T-helper 1 cell treated with Interleukin-12 subunit alpha and Interleukin-12 subunit beta and Interleukin-4 antibody, amounts not matched to agents 30 μg/mL and 1 μg/mL, for 36 hours (primary cell): ENCODE measurements around the gene CUX1.
A peak's percentile ranks its signal among the peaks of the same experiment; 100 is the strongest.
"Not testable (repeated sequence)": the region's sequence is repeated elsewhere in the genome, so short reads cannot be mapped to it uniquely, and the experiment has no call there.

Experiments
- H3K27ac Mint-ChIP-seq: one replicate; pipeline ENCODE4 v1.8.0; 2021; ENCODE audit warnings: mild to moderate bottlenecking, mixed read lengths
- H3K27me3 Mint-ChIP-seq: one replicate; pipeline ENCODE4 v1.8.0; 2021; ENCODE audit warnings: low read depth, mixed read lengths
- H3K36me3 Mint-ChIP-seq: one replicate; pipeline ENCODE4 v1.8.0; 2021; ENCODE audit warnings: low read depth, mixed read lengths
- H3K4me1 Mint-ChIP-seq: one replicate; pipeline ENCODE4 v1.8.0; 2021; ENCODE audit warnings: low read depth, mixed read lengths
- H3K4me3 Mint-ChIP-seq: one replicate; pipeline ENCODE4 v1.8.0; 2021; ENCODE audit warnings: mild to moderate bottlenecking, moderate library complexity, mixed read lengths
- H3K9me3 Mint-ChIP-seq: one replicate; pipeline ENCODE4 v1.8.0; 2021; ENCODE audit warnings: mixed read lengths

Gene CUX1

DNA sequence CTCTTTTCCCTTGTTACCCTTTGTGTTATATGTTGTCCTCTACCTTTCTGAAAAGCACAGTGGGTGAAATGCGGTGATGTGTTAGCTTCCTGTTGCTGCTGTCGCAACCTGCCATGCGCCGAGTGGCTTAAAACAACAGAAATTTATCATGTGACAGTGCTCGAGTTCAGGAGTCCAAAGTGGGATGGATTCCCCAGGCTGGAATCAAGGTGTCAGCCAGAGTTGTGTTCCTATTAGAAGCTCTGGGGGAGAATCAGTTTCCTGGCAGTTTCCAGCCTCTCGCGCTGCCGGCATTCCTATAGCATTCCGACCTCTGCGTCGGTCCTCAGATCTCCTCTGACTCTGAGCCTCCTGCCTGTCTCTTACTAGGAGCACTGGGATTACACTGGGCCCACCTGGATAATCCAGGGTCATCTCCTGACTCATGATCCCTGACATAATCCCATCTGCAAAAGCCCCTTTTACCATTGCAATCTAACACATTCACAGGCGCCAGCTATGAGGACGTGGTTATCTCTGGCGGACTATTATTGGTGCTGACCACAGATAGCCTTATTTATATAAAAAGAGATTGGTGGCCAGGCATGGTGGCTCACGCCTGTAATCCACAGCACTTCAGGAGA lies 207.5 kb downstream of the CUX1 start:
- H3K4me1 Mint-ChIP-seq: peaks cover 9% of the 10 kb centered on the region
- no peak overlapping the region for H3K4me3 Mint-ChIP-seq
- peak overlapping the region; percentile 28 for H3K27ac Mint-ChIP-seq
- H3K9me3 Mint-ChIP-seq: no peaks in the 10 kb centered on the region
- no peaks in the 10 kb centered on the region for H3K36me3 Mint-ChIP-seq
- H3K27me3 Mint-ChIP-seq: no peaks in the 10 kb centered on the region

DNA sequence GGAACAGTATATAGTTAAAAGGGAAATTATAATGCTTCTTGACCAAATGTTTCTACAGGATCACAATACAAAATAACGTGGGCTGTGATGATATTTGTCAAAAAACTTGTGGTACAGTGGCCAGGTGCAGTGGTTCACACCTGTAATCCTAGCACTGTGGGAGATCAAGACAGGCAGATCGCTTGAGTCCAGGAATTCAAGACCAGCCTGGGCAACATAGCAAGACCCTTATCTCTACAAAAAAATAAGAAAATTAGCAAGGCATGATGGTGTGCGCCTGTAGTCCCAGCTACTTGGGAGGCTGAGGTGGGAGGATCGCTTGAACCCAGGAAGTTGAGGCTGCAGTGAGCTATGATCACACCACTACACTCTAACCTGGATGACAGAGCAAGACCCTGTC lies 208.4 kb downstream of the CUX1 start:
- H3K9me3 Mint-ChIP-seq, H3K27me3 Mint-ChIP-seq, H3K4me1 Mint-ChIP-seq, H3K27ac Mint-ChIP-seq, H3K4me3 Mint-ChIP-seq, H3K36me3 Mint-ChIP-seq: not testable (repeated sequence)

DNA sequence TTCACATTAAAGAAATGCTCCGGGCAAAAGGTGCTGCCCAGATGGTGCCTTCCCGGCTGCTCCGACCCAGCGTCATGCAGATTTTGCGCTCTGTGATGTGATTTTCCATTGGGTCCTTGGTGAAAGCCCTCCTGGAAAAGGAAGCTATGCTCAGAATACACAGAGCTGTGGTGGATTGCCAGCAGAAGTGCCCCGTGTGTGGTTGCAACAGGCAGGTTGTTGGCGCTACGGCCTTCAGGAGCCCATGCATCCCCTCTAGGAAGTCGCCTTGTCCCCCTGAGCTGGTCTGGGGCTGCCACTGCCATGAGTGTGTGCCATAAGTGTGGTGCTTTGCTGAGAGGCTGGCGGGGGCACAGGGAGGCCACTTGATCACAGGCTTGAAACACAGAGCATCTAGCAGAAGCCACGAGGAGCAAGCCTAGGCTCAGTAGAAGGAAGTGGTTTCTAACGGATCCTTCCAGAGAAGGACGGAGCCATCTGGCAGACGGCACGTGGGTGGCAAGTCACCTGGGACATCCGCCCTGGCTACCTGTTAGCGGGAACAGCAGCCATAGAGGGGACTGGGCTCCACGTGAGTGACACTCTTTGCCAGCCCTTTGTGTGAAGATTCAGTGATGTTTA lies 210.9 kb downstream of the CUX1 start:
- no peak overlapping the region for H3K4me3 Mint-ChIP-seq
- no peaks in the 10 kb centered on the region for H3K27me3 Mint-ChIP-seq
- H3K4me1 Mint-ChIP-seq: peaks cover 9% of the 10 kb centered on the region
- H3K9me3 Mint-ChIP-seq: no peaks in the 10 kb centered on the region
- no peak overlapping the region for H3K27ac Mint-ChIP-seq
- no peaks in the 10 kb centered on the region for H3K36me3 Mint-ChIP-seq

DNA sequence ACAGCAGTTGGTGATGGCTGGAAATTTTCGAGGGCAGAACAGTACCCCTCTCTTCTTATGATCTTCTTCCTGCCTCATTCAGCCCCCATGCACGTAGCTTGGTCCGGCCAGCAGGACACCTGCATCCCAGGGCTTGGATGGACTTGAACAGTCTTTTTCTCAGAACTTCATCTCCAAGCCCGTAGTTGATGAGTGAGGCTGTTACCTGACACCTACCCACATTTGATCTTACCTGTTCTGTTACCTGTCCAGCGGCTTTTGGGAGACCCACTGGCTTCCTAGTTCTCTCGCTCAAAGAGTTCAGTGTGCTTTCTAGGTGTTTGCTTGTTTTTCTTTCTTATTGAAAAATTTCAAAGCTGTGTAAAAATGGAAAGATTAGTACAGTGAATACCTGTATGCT lies 212.2 kb downstream of the CUX1 start:
- Mint-ChIP-seq H3K4me3 (no peak overlapping the region), H3K9me3 (no peaks in the 10 kb centered on the region), H3K36me3 (no peaks in the 10 kb centered on the region), H3K4me1 (peaks cover 9% of the 10 kb centered on the region), H3K27ac (no peak overlapping the region), H3K27me3 (no peaks in the 10 kb centered on the region)

DNA sequence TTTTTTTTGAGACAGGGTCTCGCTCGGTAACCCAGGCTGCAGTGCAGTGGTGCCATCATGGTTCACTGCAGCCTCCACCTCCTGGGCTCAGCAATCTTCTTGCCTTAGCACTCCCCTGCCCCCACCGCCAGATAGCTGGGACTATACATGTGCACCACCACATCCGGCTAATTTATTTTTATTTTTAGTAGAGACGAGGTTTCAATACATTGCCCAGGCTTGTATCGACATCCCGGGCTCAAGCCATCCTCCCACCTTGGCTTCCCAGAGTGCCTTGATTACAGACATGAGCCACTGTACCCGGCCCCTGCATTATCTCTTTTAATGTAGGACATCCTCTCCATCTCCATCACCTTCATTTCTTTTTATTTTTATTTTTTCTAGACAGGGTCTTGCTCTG lies 213.3 kb downstream of the CUX1 start:
- no peak overlapping the region for H3K27ac Mint-ChIP-seq
- H3K4me1 Mint-ChIP-seq: peaks cover 9% of the 10 kb centered on the region
- no peaks in the 10 kb centered on the region for H3K27me3 Mint-ChIP-seq
- H3K36me3 Mint-ChIP-seq: no peaks in the 10 kb centered on the region
- no peaks in the 10 kb centered on the region for H3K9me3 Mint-ChIP-seq
- no peak overlapping the region for H3K4me3 Mint-ChIP-seq

DNA sequence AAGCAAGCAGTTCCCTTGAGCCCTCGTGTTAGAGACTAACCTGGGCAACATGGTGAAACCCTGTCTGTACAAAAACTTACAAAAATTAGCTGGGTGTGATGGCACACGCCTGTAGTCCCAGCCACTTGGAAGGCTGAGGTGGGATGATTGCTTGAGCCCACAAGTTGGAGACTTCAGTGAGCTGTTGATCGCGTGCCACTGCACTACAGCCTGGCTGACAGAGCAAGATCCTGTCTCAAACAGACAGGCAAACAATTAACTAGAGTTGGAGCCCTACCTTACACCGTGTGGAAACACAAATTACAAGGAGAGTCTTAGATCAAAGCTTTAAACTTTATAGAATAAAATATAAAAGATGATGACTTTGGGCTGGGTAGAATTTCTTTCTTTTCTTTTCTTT lies 219.5 kb downstream of the CUX1 start:
- H3K4me3 Mint-ChIP-seq: no peak overlapping the region
- H3K27me3 Mint-ChIP-seq: no peaks in the 10 kb centered on the region
- no peak overlapping the region for H3K27ac Mint-ChIP-seq
- H3K4me1 Mint-ChIP-seq: no peaks in the 10 kb centered on the region
- no peaks in the 10 kb centered on the region for H3K36me3 Mint-ChIP-seq
- H3K9me3 Mint-ChIP-seq: no peaks in the 10 kb centered on the region

DNA sequence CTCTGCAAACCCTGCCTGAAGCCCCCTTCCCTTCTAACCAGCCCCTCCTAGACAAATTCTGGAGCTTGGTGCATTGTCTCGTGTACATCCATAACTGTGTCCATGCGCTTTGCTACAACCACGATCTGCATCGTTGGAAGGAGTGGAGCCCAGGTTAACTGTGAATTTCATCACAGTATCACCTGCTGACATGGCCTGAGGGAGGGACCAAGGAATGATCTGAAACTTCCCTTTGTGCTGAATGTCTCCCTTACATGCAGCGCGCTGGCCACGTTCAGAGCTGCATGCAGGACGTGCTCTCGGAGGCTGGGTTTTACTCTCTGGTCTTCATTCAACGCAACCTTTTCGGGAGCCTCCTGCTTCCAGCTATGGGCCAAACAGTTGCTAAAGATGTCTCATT lies 222.3 kb downstream of the CUX1 start:
- H3K9me3 Mint-ChIP-seq: no peaks in the 10 kb centered on the region
- no peaks in the 10 kb centered on the region for H3K36me3 Mint-ChIP-seq
- H3K4me3 Mint-ChIP-seq: no peak overlapping the region
- H3K27me3 Mint-ChIP-seq: no peaks in the 10 kb centered on the region
- H3K4me1 Mint-ChIP-seq: no peaks in the 10 kb centered on the region
- H3K27ac Mint-ChIP-seq: no peak overlapping the region

DNA sequence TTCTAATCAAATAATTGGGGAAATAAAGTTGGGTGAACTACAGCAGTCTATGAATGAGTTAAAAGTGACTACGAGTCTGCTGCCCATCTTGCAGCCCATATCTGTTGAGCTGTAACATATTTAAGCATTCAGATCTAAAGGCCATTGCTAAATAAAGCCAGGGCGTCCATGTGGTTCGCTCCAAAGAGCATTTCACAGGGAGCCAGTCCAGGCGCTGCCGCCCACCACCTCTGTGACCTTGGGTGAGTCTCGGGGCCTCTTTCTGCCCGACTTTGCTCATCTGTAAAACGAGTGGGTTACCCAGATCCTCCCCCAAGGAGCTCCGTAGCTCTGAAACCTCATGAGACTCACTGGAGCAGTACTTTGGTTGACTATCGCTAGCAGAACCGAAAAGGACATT lies 223.1 kb downstream of the CUX1 start:
- Mint-ChIP-seq H3K9me3 (no peaks in the 10 kb centered on the region), H3K4me3 (no peak overlapping the region), H3K27me3 (no peaks in the 10 kb centered on the region), H3K36me3 (no peaks in the 10 kb centered on the region), H3K27ac (no peak overlapping the region), H3K4me1 (no peaks in the 10 kb centered on the region)

DNA sequence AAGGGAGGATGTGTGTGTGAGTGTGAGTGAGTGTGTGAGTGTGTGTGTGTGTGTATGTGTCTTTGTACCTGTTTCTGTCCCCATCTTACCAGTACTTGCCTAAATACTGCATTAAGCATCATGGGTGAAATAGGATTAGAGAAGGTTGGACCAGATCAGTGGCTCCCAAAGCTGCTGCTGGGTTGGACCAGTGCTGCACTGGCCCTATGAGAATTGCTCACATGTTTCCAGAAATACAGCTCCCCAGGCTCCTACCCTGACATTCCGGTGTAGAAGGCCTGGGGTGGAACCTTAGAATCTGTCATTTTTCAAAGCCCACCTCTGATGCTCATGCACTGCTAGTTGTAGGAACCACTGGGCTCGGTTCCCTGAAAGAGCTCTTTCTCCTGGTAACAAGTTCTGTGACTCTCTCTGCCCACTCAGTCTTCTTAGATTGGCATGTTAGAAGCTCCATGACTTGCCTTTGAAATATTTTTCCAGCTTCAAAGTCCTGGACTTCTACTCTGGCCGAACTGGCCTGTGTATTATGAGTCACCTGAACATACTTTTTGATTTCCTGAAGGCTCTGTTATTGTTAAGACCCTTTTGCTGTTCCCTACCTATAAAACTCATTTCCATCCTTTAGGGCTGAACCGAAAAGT lies 224.7 kb downstream of the CUX1 start:
- Mint-ChIP-seq H3K27me3 (no peaks in the 10 kb centered on the region), H3K9me3 (no peaks in the 10 kb centered on the region), H3K4me1 (no peaks in the 10 kb centered on the region), H3K27ac (no peak overlapping the region), H3K4me3 (no peak overlapping the region), H3K36me3 (no peaks in the 10 kb centered on the region)

DNA sequence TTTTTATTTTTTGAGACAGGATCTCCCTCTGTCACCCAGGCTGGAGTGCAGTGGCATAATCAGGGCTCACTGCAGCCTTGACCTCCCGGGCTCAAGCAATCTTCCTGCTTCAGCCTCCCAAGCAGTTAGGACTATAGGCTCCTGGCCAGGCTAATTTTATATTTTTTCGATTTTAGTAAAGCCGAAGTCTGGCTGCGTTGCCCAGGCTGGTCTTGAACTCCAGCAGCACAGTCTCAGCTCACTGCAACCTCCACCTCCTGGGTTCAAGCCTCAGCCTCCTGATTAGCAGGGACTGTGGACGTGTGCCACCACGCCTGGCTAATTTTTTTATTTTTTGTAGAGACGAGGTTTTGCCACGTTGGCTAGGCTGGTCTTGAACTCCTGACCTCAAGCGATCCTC lies 225.4 kb downstream of the CUX1 start:
- H3K4me3 Mint-ChIP-seq, H3K36me3 Mint-ChIP-seq, H3K27ac Mint-ChIP-seq, H3K4me1 Mint-ChIP-seq, H3K27me3 Mint-ChIP-seq, H3K9me3 Mint-ChIP-seq: not testable (repeated sequence)

DNA sequence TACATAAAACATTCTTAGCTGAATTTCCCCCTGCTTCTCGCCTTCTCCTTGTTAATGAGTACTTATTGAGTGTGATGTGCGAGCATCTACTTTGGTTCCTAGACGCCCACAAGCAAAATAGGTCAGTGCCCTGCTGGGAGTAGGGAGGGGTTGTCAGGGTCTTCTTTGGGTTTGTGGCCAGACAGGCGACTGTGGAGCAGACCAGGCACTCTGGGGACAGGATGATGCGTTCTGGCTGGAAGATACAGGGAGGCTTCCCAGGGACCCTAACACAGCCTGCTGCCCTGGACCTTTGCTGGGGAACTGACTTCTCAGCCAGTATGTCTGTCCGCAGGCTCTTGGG lies 227.2 kb downstream of the CUX1 start:
- Mint-ChIP-seq H3K9me3 (no peaks in the 10 kb centered on the region), H3K4me1 (no peaks in the 10 kb centered on the region), H3K27me3 (no peaks in the 10 kb centered on the region), H3K36me3 (no peaks in the 10 kb centered on the region), H3K27ac (no peak overlapping the region), H3K4me3 (no peak overlapping the region)

DNA sequence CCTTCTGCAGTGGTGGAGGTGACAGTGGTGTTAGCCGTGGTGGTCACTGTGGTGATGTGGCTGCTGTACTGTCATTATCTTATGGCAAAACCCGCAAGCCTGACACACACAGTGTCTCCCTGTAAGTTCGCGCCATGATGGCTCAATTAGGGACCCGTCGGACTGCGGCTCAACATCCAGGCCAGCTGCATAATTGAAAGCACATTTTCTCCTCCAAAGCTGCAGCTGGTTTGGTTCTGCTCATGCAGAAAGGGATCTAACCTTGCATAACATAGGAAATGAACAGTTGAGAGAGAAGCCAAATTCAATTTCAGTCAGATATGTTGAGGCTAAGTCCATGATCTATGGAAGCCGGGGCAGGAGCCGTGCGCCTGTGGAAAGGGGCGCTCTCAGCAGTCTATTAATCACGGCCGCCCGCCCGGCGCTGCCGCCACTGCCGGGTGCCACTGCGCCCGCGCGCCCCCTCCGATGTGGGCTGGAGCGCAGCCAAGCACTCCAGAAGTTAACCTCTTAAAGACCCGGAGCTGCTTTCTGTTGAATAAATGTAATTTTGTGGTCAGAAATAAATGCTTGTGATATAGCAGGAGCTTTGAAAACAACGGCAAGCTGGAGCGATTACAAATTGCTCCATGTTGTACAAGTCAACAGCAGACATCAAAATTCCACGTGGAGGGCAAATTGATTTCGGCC lies 227.7 kb downstream of the CUX1 start:
- Mint-ChIP-seq H3K36me3 (no peaks in the 10 kb centered on the region), H3K27ac (no peak overlapping the region), H3K9me3 (no peaks in the 10 kb centered on the region), H3K27me3 (no peaks in the 10 kb centered on the region), H3K4me1 (no peaks in the 10 kb centered on the region), H3K4me3 (no peak overlapping the region)

DNA sequence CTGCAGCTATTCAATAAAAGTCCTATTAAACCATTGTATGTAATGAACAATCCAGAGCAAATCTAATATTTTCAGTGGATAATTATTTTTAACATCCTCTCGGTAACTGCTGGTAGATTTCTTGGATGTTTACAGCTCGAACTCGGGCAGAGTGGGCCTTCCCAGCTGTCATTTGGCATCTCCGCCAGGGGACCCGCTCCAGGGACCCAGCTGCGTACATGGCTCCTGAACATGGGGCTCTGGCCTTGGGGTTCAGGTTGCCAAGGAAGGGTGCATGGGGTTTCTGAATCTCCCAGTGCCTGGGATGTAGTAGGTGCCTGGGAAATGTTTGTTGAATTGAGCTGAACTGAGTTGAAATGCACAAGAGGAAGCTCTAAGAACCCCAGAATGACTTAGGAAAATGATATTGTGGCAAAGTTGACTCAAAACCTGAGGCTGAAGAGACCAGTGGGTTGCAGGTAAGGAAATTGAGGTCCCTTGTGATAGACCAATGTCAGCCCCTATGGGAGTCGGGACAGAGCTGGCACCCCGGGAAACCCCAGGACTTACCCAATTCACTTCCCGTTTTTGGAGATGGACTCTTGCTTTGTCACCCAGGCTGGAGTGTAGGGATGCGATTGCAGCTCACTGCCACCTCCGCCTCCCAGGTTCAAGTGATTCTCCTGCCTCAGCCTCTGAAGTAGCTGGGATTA lies 228.4 kb downstream of the CUX1 start:
- Mint-ChIP-seq H3K36me3 (no peaks in the 10 kb centered on the region), H3K4me1 (no peaks in the 10 kb centered on the region), H3K4me3 (no peak overlapping the region), H3K9me3 (no peaks in the 10 kb centered on the region), H3K27ac (no peak overlapping the region), H3K27me3 (no peaks in the 10 kb centered on the region)

DNA sequence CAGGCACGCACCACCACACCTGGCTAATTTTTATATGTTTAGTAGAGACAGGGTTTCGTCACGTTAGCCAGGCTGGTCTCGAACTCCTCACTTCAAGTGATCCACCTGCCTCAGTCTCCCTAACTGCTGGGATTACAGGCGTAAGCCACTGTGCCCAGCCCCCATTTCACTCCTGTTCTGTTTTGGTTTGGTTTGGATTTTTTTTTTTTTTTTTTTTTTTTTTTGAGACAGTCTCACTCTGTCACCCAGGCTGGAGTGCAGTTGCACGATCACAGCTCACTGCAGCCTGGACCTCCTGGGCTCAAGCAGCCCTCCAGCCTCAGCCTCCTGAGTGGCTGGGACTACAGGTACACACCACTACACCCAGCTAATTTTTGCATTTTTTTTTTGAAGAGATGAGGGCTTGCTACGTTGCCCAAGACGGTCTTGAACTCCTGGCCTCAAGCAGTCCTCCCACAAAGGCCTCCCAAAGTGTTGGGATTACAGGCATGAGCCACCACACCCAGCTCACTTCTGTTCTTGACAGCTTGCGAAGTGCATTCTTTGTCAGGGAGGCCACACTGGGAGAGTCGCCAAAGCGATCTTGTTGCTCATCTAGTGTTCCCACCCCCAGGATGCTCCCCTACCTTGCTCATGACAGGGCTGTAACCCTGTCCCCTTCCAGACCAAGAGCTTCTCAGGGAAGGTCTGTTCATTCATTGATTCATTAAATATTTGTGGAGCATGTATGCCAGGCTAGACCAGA lies 229.1 kb downstream of the CUX1 start:
- H3K27me3 Mint-ChIP-seq: no peaks in the 10 kb centered on the region
- no peak overlapping the region for H3K27ac Mint-ChIP-seq
- H3K36me3 Mint-ChIP-seq: no peaks in the 10 kb centered on the region
- H3K4me1 Mint-ChIP-seq: no peaks in the 10 kb centered on the region
- no peaks in the 10 kb centered on the region for H3K9me3 Mint-ChIP-seq
- H3K4me3 Mint-ChIP-seq: no peak overlapping the region
